B cell (primary cell): ENCODE measurements around the gene RTKN. TPM values are rescaled to one million over a fixed set of nuclear protein-coding genes. Genes with fewer than 3 reads are reported as not detected.
A peak's percentile ranks its signal among the peaks of the same experiment; 100 is the strongest.

Source experiments
- ATAC-seq: fragments of 200-7000 bp; cut with Tn5 transposase; one replicate; pipeline ENCODE4 v1.10.0; 2021; ENCODE audit warnings: low read depth, mild to moderate bottlenecking, moderate number of reproducible peaks, moderate library complexity
- CTCF ChIA-PET: fragments of 350-600 bp; sonication (Branson Sonifier 250); formaldehyde crosslinking; loops from one replicate; lab custom pipeline; 2021; ENCODE audit warnings: antibody characterized with exemption, inconsistent platforms; lab: Charles Lee
- POLR2A ChIA-PET: fragments of 350-600 bp; sonication (Branson Sonifier 250); formaldehyde crosslinking; loops from one replicate; lab custom pipeline; 2021; ENCODE audit warnings: antibody characterized with exemption; lab: Charles Lee
- DNase-seq: peaks from one replicate; pipeline ENCODE4 v3.0.0; 2013
- H2AFZ ChIP-seq: 2 replicates; pipeline ENCODE4 v1.6.1; 2012; ENCODE audit warnings: mild to moderate bottlenecking, low read depth, low read length; ENCODE audit not compliant: insufficient read depth, poor library complexity, severe bottlenecking
- H3K27ac ChIP-seq, 2 donors: 1 replicate in 1 of 2; 2 replicates in 1 of 2; pipeline ENCODE4 v1.5.1; 2012 to 2013; ENCODE audit warnings: low read length in 2 of 2, mild to moderate bottlenecking in 2 of 2, moderate library complexity in 1 of 2
- H3K27me3 ChIP-seq, 4 experiments: fragments of 200-600 bp in 1 of 4; sonication (generic) in 1 of 4; replicated peaks in 1 of 4; 1 replicate in 2 of 4; 2 replicates in 2 of 4; pipeline versions ENCODE4 v1.6.1 to v1.7.0; 2013 to 2016; ENCODE audit warnings: low read length in 3 of 4, mild to moderate bottlenecking in 2 of 4, mixed read lengths in 1 of 4, moderate library complexity in 1 of 4; ENCODE audit not compliant: insufficient read depth in 4 of 4, control insufficient read depth in 3 of 4; ENCODE audit errors: control extremely low read depth in 1 of 4
- H3K36me3 ChIP-seq, 2 experiments: replicated peaks in 1 of 2; 1 replicate in 1 of 2; 2 replicates in 1 of 2; pipeline versions ENCODE4 v1.6.1 to v1.7.1; 2013; ENCODE audit warnings: low read length in 1 of 2; ENCODE audit not compliant: insufficient read depth in 2 of 2, control insufficient read depth in 1 of 2; ENCODE audit errors: control extremely low read depth in 1 of 2, extremely low read depth in 1 of 2
- H3K4me1 ChIP-seq, 2 donors: fragments of 200-600 bp in 1 of 2; sonication (generic) in 1 of 2; 1 replicate in 1 of 2; 2 replicates in 1 of 2; pipeline versions ENCODE4 v1.5.1 to v1.6.1; 2013 to 2017; ENCODE audit warnings: low read length in 2 of 2; ENCODE audit not compliant: control insufficient read depth in 2 of 2, insufficient read depth in 2 of 2
- H3K4me2 ChIP-seq: replicated peaks from 2 replicates; pipeline ENCODE3; 2012; ENCODE audit warnings: mild to moderate bottlenecking, low read depth, low read length; ENCODE audit not compliant: poor library complexity, severe bottlenecking
- H3K4me3 ChIP-seq, 5 experiments: fragments of 200-600 bp in 1 of 5; sonication (generic) in 1 of 5; 1 replicate in 3 of 5; 2 replicates in 2 of 5; pipeline versions ENCODE4 v1.5.1 to v1.7.0; 2011 to 2016; ENCODE audit warnings: low read length in 4 of 5, mild to moderate bottlenecking in 4 of 5, low read depth in 2 of 5, control low read depth in 1 of 5, moderate library complexity in 1 of 5; ENCODE audit not compliant: insufficient read depth in 1 of 5; ENCODE audit errors: control extremely low read depth in 1 of 5, extremely low read depth in 1 of 5
- H3K79me2 ChIP-seq: fragments of 200-600 bp; sonication (generic); one replicate; pipeline ENCODE4 v1.6.0; 2016; ENCODE audit warnings: low read length; ENCODE audit not compliant: control insufficient read depth, insufficient read depth
- H3K9ac ChIP-seq: fragments of 200-600 bp; sonication (generic); 2 replicates; pipeline ENCODE4 v1.6.1; 2017; ENCODE audit warnings: mild to moderate bottlenecking, low read length, moderate library complexity
- H3K9me3 ChIP-seq, 3 donors: one replicate each; pipeline versions ENCODE4 v1.6.1 to v1.7.1; 2013; ENCODE audit warnings: low read length in 2 of 3; ENCODE audit not compliant: control insufficient read depth in 2 of 3, insufficient read depth in 1 of 3; ENCODE audit errors: control extremely low read depth in 1 of 3
- H4K20me1 ChIP-seq: 2 replicates; pipeline ENCODE4 v1.6.0; 2012; ENCODE audit warnings: mild to moderate bottlenecking, low read length; ENCODE audit not compliant: insufficient read depth, control insufficient read depth, poor library complexity, severe bottlenecking
- H3K27ac Mint-ChIP-seq: one replicate; pipeline ENCODE4 v1.8.0; 2021; ENCODE audit warnings: mixed read lengths
- H3K27me3 Mint-ChIP-seq: one replicate; pipeline ENCODE4 v1.8.0; 2021; ENCODE audit warnings: mixed read lengths
- H3K4me1 Mint-ChIP-seq: one replicate; pipeline ENCODE4 v1.8.0; 2021; ENCODE audit warnings: mixed read lengths
- H3K4me3 Mint-ChIP-seq: one replicate; pipeline ENCODE4 v1.8.0; 2021; ENCODE audit warnings: mixed read lengths
- H3K9me3 Mint-ChIP-seq: one replicate; pipeline ENCODE4 v1.8.0; 2022; ENCODE audit warnings: mixed read lengths; ENCODE audit not compliant: insufficient read depth
- EZH2 ChIP-seq: IDR thresholded peaks from 2 replicates; pipeline ENCODE4 v1.6.1; 2012; ENCODE audit warnings: borderline replicate concordance, low read depth, mild to moderate bottlenecking, moderate library complexity, low read length; ENCODE audit not compliant: insufficient read depth, poor library complexity, severe bottlenecking
- WGBS: methylation state at CpG from one replicate; pipeline ENCODE4 v1.1.5; 2013; ENCODE audit warnings: missing lambda C conversion rate; ENCODE audit not compliant: insufficient coverage; 5-methylcytosine and 5-hydroxymethylcytosine counted together
- intact Hi-C: fragments of 100-400 bp; cut with micrococcal nuclease; formaldehyde crosslinking; loops from one replicate; pipeline ENCODE4 v1.10.0; 2022
- polyA plus RNA-seq: library from polyadenylated mRNA; depleted of rRNA; stranded (reverse); fragments of >200 nt; gene quantifications from 2 replicates; pipeline ENCODE4 v1.2.3, GENCODE V29; 2012
- total RNA-seq, 2 donors: library from RNA; stranded (reverse); fragments of 120-200 nt in 1 of 2; gene quantifications; 1 replicate in 1 of 2; 2 replicates in 1 of 2; pipeline versions ENCODE4 v1.2.3 to v1.2.4, GENCODE V29; 2013 to 2022
- TF ChIP-seq, protein P1 (sequence below): fragments of 200-600 bp; IDR thresholded peaks from one replicate; pipeline ENCODE4 v1.8.0; 2022; ENCODE audit warnings: antibody characterized with exemption, mild to moderate bottlenecking

The RTKN gene
- total and polyA plus RNA-seq, 2 donors (not counting 1 experiment from before 2014, with no cell fraction given): 5.1 to 10.5 TPM

GRCh38 chr2:74439373-74439772 is 2.4 kb downstream of the RTKN start:
- Histone ChIP-seq H3K4me3 (peak overlapping the region in 2 of 5 experiments; percentile 33 to 55), H3K4me1 (peaks cover 36 to 46% of the 10 kb centered on the region in 2 donors), H3K9ac (no peak overlapping the region), H3K79me2 (no peaks in the 10 kb centered on the region), H3K9me3 (peaks cover 0 to 9% (median 0%) of the 10 kb centered on the region in 3 donors), H3K27ac (no peak overlapping the region), H2AFZ (peak overlapping the region; percentile 72), H3K36me3 (no peaks in the 10 kb centered on the region), H3K27me3 (peaks cover 0 to 39% (median 12%) of the 10 kb centered on the region in 4 experiments), H4K20me1 (no peaks in the 10 kb centered on the region), H3K4me2 (peak overlapping the region; percentile 95)
- 44% methylated on average over 3 of the region's 3 CpGs for WGBS
- Mint-ChIP-seq H3K27me3 (peaks cover 14% of the 10 kb centered on the region), H3K4me3 (peak overlapping the region; percentile 83), H3K27ac (no peak overlapping the region), H3K4me1 (peaks cover 48% of the 10 kb centered on the region), H3K9me3 (no peaks in the 10 kb centered on the region)
- no peak for TF ChIP-seq EZH2
- TF ChIP-seq, protein P1, sequence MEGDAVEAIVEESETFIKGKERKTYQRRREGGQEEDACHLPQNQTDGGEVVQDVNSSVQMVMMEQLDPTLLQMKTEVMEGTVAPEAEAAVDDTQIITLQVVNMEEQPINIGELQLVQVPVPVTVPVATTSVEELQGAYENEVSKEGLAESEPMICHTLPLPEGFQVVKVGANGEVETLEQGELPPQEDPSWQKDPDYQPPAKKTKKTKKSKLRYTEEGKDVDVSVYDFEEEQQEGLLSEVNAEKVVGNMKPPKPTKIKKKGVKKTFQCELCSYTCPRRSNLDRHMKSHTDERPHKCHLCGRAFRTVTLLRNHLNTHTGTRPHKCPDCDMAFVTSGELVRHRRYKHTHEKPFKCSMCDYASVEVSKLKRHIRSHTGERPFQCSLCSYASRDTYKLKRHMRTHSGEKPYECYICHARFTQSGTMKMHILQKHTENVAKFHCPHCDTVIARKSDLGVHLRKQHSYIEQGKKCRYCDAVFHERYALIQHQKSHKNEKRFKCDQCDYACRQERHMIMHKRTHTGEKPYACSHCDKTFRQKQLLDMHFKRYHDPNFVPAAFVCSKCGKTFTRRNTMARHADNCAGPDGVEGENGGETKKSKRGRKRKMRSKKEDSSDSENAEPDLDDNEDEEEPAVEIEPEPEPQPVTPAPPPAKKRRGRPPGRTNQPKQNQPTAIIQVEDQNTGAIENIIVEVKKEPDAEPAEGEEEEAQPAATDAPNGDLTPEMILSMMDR: no peak
- CTCF ChIA-PET: interaction anchor here (0.9 to 1.3 kb wide), 3 partner anchors 14 to 48 kb away, joined by 3 read pairs; no protein-coding TSS in a partner anchor
- POLR2A ChIA-PET: interaction anchor here (1.4 kb wide), 1 partner anchor 19 kb away, joined by 7 read pairs; the partner anchor contains the start of gene WBP1
- intact Hi-C loops: no loop called here
- DNase-seq (no peak), ATAC-seq (no peak)

DNA sequence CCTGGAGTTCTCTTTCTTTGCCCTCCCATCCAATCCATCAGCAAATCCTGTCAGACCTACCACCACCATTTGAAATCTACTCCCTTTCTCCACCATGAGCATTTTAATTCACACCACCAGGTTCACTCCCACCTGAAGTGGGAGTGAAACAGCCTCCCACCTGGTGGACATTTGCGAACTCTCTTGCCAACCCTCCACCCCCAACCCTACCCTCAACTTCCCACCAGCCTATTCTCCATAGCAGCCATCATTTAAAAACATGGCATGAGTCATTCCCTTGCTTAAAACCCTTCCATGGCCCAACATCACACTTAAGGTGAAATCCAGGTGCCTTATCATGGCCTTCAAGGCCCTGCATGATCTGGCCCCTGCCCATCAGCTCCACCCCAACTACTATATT is 3.5 kb downstream of the RTKN start:
- TF ChIP-seq, protein P1: no peak
- TF ChIP-seq EZH2: no peak
- Histone ChIP-seq H3K4me2 (no peak overlapping the region), H3K9me3 (peaks cover 0 to 9% (median 0%) of the 10 kb centered on the region in 3 donors), H3K9ac (no peak overlapping the region), H4K20me1 (no peaks in the 10 kb centered on the region), H3K27me3 (peaks cover 0 to 33% (median 12%) of the 10 kb centered on the region in 4 experiments), H3K4me3 (no peak overlapping the region), H3K79me2 (no peaks in the 10 kb centered on the region), H3K27ac (no peak overlapping the region), H2AFZ (no peak overlapping the region), H3K4me1 (peaks cover 36 to 46% of the 10 kb centered on the region in 2 donors), H3K36me3 (no peaks in the 10 kb centered on the region)
- ATAC-seq (no peak), DNase-seq (no peak)
- Mint-ChIP-seq H3K4me3 (peak overlapping the region; percentile 50), H3K4me1 (peaks cover 47% of the 10 kb centered on the region), H3K27ac (no peak overlapping the region), H3K27me3 (peaks cover 9% of the 10 kb centered on the region), H3K9me3 (no peaks in the 10 kb centered on the region)
- 75% methylated on average over 1 of the region's 1 CpG for WGBS
- CTCF ChIA-PET: interaction anchor here (1.5 kb wide), 1 partner anchor 16 kb away, joined by 6 read pairs; the partner anchor contains the start of genes C2orf81 and WDR54
- intact Hi-C loops: no loop called here
- POLR2A ChIA-PET: no interaction called here
